ENCODE data around the gene GNGT2.

The GNGT2 gene

GRCh38 chr17:49157784-49158183 is 52.6 kb downstream of the GNGT2 start:
- TF ChIP-seq FOXM1 (IDR thresholded peaks at IDR 0.05; ENCODE audit: borderline replicate concordance, low read depth) (no peak), EGR1 (IDR thresholded peaks at IDR 0.05) (no peak), YY1 (IDR thresholded peaks at IDR 0.05; ENCODE audit: low read depth) (no peak)

GRCh38 chr17:49156256-49156655 is 54.1 kb downstream of the GNGT2 start:
- no peak for TF ChIP-seq TCF12 (IDR thresholded peaks at IDR 0.05; ENCODE audit: low read depth)
- TF ChIP-seq, protein P1, sequence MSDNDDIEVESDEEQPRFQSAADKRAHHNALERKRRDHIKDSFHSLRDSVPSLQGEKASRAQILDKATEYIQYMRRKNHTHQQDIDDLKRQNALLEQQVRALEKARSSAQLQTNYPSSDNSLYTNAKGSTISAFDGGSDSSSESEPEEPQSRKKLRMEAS (IDR thresholded peaks at IDR 0.05), result no peak
- no peak for TF ChIP-seq TAF1 (IDR thresholded peaks at IDR 0.05; ENCODE audit: low read depth)
- TF ChIP-seq TEAD4 (IDR thresholded peaks at IDR 0.05), result no peak
- no peak for TF ChIP-seq YY1 (IDR thresholded peaks at IDR 0.05; ENCODE audit: low read depth)
- no peak for TF ChIP-seq RAD21 (IDR thresholded peaks at IDR 0.05; ENCODE audit: low read depth)
- TF ChIP-seq ZBTB7A (IDR thresholded peaks at IDR 0.05; ENCODE audit: low read depth), result no peak
- no peak for TF ChIP-seq USF1 (IDR thresholded peaks at IDR 0.05)
- TF ChIP-seq FOXM1 (IDR thresholded peaks at IDR 0.05; ENCODE audit: borderline replicate concordance, low read depth), result no peak
- no peak for TF ChIP-seq EGR1 (IDR thresholded peaks at IDR 0.05)
- TF ChIP-seq NFIC (IDR thresholded peaks at IDR 0.05), result no peak
- no peak for TF ChIP-seq REST (IDR thresholded peaks at IDR 0.05; ENCODE audit: low read depth)
- TF ChIP-seq CEBPB (IDR thresholded peaks at IDR 0.05), result no peak
- TF ChIP-seq EP300 (IDR thresholded peaks at IDR 0.05; ENCODE audit: borderline replicate concordance), result no peak
- no peak for TF ChIP-seq CREB1 (IDR thresholded peaks at IDR 0.05; ENCODE audit: low read depth)
